GM21529 (cell line): Measurements from ENCODE around the gene GALNT14.

Experiments
- ATAC-seq: cut with Tn5 transposase; IDR thresholded peaks from one replicate; pipeline ENCODE4 v1.9.1; 2021; ENCODE audit not compliant: unreplicated experiment

GALNT14 gene

GRCh38 chr2:31088504-31089195 is 49.6 kb downstream of the GALNT14 start:
- ATAC-seq, result no peak

GRCh38 chr2:31087491-31087890 is 50.7 kb downstream of the GALNT14 start:
- ATAC-seq, result no peak

GRCh38 chr2:31086590-31086989 is 51.6 kb downstream of the GALNT14 start:
- ATAC-seq, result no peak

- ATAC-seq, result no peak
These were observed 54.8 kb downstream of the GALNT14 start for GRCh38 chr2:31083234-31083993.

GRCh38 chr2:31082002-31082401 is 56.2 kb downstream of the GALNT14 start:
- no peak for ATAC-seq

GRCh38 chr2:31081492-31081891 is 56.7 kb downstream of the GALNT14 start:
- ATAC-seq, result no peak

GRCh38 chr2:31080361-31080760 is 57.9 kb downstream of the GALNT14 start:
- no peak for ATAC-seq

- no peak for ATAC-seq
These were observed 58.6 kb downstream of the GALNT14 start for GRCh38 chr2:31079665-31080064.

- ATAC-seq, result no peak
These were observed 59.6 kb downstream of the GALNT14 start for GRCh38 chr2:31078579-31079105.

GRCh38 chr2:31078011-31078410 is 60.2 kb downstream of the GALNT14 start:
- no peak for ATAC-seq

- no peak for ATAC-seq
These were observed 62.2 kb downstream of the GALNT14 start for GRCh38 chr2:31075941-31076590.

- no peak for ATAC-seq
These were observed 62.8 kb downstream of the GALNT14 start for GRCh38 chr2:31075431-31075830.

GRCh38 chr2:31071741-31072140 is 66.5 kb downstream of the GALNT14 start:
- no peak for ATAC-seq

GRCh38 chr2:31070339-31071125 is 67.7 kb downstream of the GALNT14 start:
- no peak for ATAC-seq

- ATAC-seq, result no peak
These were observed 68.5 kb downstream of the GALNT14 start for GRCh38 chr2:31069643-31070325.

GRCh38 chr2:31067259-31067658 is 71.0 kb downstream of the GALNT14 start:
- ATAC-seq, result no peak

GRCh38 chr2:31066551-31066950 is 71.7 kb downstream of the GALNT14 start:
- no peak for ATAC-seq

- ATAC-seq, result no peak
These were observed 72.2 kb downstream of the GALNT14 start for GRCh38 chr2:31066086-31066485.

GRCh38 chr2:31065356-31065755 is 72.9 kb downstream of the GALNT14 start:
- no peak for ATAC-seq

- no peak for ATAC-seq
These were observed 77.8 kb downstream of the GALNT14 start for GRCh38 chr2:31060397-31060796.
